GM12875 (cell line): ENCODE results near the gene PODXL.

Experiments
- H3K4me3 ChIP-seq: one replicate; pipeline ENCODE4 v1.5.1; 2011; ENCODE audit warnings: low read depth, low read length, control low read depth
- CTCF ChIP-seq: IDR thresholded peaks from 2 replicates; pipeline ENCODE4 v1.5.1; 2011; ENCODE audit warnings: low read depth, mild to moderate bottlenecking, control low read depth, inconsistent platforms, low read length, moderate library complexity, borderline replicate concordance; ENCODE audit not compliant: insufficient read depth

PODXL gene

GRCh38 chr7:131504157-131504899 is 52.1 kb downstream of the PODXL start:
- no peak overlapping the region for H3K4me3 ChIP-seq
- no peak for TF ChIP-seq CTCF

GRCh38 chr7:131503639-131504038 is 52.8 kb downstream of the PODXL start:
- no peak for TF ChIP-seq CTCF
- no peak overlapping the region for H3K4me3 ChIP-seq

GRCh38 chr7:131502810-131503508 is 53.5 kb downstream of the PODXL start:
- no peak overlapping the region for H3K4me3 ChIP-seq
- TF ChIP-seq CTCF = no peak

- TF ChIP-seq CTCF = no peak
- H3K4me3 ChIP-seq = no peak overlapping the region
Measured at GRCh38 chr7:131501930-131502685, 54.3 kb downstream of the PODXL start.

GRCh38 chr7:131501422-131501821 is 55.0 kb downstream of the PODXL start:
- TF ChIP-seq CTCF = no peak
- H3K4me3 ChIP-seq = no peak overlapping the region

GRCh38 chr7:131500357-131500756 is 56.1 kb downstream of the PODXL start:
- no peak overlapping the region for H3K4me3 ChIP-seq

More at GRCh38 chr7:131500357-131500756, 56.1 kb downstream of the PODXL start:
- no peak for TF ChIP-seq CTCF
